ENCODE data around the gene AKT1S1. TPM values are rescaled to one million over a fixed set of nuclear protein-coding genes. Genes with fewer than 3 reads are reported as not detected.

AKT1S1 gene
- total RNA-seq, 1 donor from 2014 or later = 116 TPM

DNA sequence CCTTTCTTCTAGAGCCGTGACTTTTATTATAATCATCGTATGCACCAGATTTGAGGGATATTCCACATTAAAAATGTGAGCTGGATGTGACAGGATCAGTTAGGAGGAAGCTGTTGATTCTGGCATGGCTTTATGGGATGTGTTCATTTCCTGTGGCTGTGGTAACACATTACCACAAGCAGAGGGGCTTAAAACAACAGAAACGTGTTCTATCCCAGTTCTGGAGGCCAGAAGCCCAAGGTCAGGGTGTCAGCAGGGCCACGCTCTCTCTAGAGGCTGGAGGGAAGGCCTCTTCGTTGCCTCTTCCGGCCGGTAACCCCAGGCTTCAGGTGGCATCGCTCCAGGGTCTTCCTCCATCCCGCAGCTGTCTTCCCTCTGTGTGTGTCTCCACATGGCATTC, 44.6 kb downstream of the AKT1S1 start:
- Mint-ChIP-seq H3K36me3 (ENCODE audit: low read depth, unreplicated experiment) (peaks cover 29% of the 10 kb centered on the region), H3K4me3 (ENCODE audit: unreplicated experiment) (no peak overlapping the region), H3K27ac (ENCODE audit: unreplicated experiment) (no peak overlapping the region), H3K9me3 (ENCODE audit: unreplicated experiment) (no peaks in the 10 kb centered on the region), H3K27me3 (ENCODE audit: low read depth, unreplicated experiment) (no peaks in the 10 kb centered on the region), H3K4me1 (ENCODE audit: low read depth, unreplicated experiment) (peaks cover 4% of the 10 kb centered on the region)
- Histone ChIP-seq H3K4me2 (ENCODE audit: low read length) (no peak overlapping the region), H3K36me3 (ENCODE audit: insufficient read depth, low read length) (peaks cover 9% of the 10 kb centered on the region), H3K9ac (ENCODE audit: low read length) (peak overlapping the region; percentile 9), H3K27me3 (ENCODE audit: insufficient read depth, low read length) (no peaks in the 10 kb centered on the region), H2AFZ (ENCODE audit: low read depth, low read length) (no peak overlapping the region), H3K4me3 (ENCODE audit: insufficient read depth, low read depth, low read length) (no peak overlapping the region), H3K27ac (ENCODE audit: low read depth, low read length) (no peak overlapping the region), H3K4me1 (ENCODE audit: insufficient read depth, low read length) (peaks cover 17% of the 10 kb centered on the region), H3K79me2 (ENCODE audit: insufficient read depth, low read length) (no peaks in the 10 kb centered on the region), H3K9me3 (ENCODE audit: insufficient read depth, low read depth, low read length) (no peaks in the 10 kb centered on the region), H4K20me1 (ENCODE audit: insufficient read depth, low read length) (peaks cover 28% of the 10 kb centered on the region)
- no peak for FAIRE-seq
- DNase-seq (ENCODE audit: low read depth) = no peak
- no peak for TF ChIP-seq CTCF (IDR thresholded peaks at IDR 0.05; ENCODE audit: insufficient read depth, low read depth, low read length)
- no peak for TF ChIP-seq EZH2 (IDR thresholded peaks at IDR 0.05; ENCODE audit: insufficient read depth, low read length)

- Histone ChIP-seq H3K36me3 (ENCODE audit: insufficient read depth, low read length) (peaks cover 7% of the 10 kb centered on the region), H2AFZ (ENCODE audit: low read depth, low read length) (no peak overlapping the region), H3K9ac (ENCODE audit: low read length) (no peak overlapping the region), H3K4me3 (ENCODE audit: insufficient read depth, low read depth, low read length) (no peak overlapping the region), H3K4me1 (ENCODE audit: insufficient read depth, low read length) (peaks cover 12% of the 10 kb centered on the region), H3K9me3 (ENCODE audit: insufficient read depth, low read depth, low read length) (no peaks in the 10 kb centered on the region), H3K4me2 (ENCODE audit: low read length) (no peak overlapping the region), H4K20me1 (ENCODE audit: insufficient read depth, low read length) (peaks cover 31% of the 10 kb centered on the region), H3K27ac (ENCODE audit: low read depth, low read length) (no peak overlapping the region), H3K79me2 (ENCODE audit: insufficient read depth, low read length) (peaks cover 6% of the 10 kb centered on the region), H3K27me3 (ENCODE audit: insufficient read depth, low read length) (no peaks in the 10 kb centered on the region)
- H3K27me3 Mint-ChIP-seq (ENCODE audit: low read depth, unreplicated experiment) = no peaks in the 10 kb centered on the region
- FAIRE-seq (no peak), DNase-seq (ENCODE audit: low read depth) (no peak)
- H3K9me3 Mint-ChIP-seq (ENCODE audit: unreplicated experiment) = no peaks in the 10 kb centered on the region
- no peak overlapping the region for H3K27ac Mint-ChIP-seq (ENCODE audit: unreplicated experiment)
- H3K36me3 Mint-ChIP-seq (ENCODE audit: low read depth, unreplicated experiment) = peaks cover 28% of the 10 kb centered on the region
- TF ChIP-seq EZH2 (IDR thresholded peaks at IDR 0.05; ENCODE audit: insufficient read depth, low read length) (no peak), CTCF (IDR thresholded peaks at IDR 0.05; ENCODE audit: insufficient read depth, low read depth, low read length) (no peak)
- H3K4me3 Mint-ChIP-seq (ENCODE audit: unreplicated experiment) = peak overlapping the region; percentile 45
- no peaks in the 10 kb centered on the region for H3K4me1 Mint-ChIP-seq (ENCODE audit: low read depth, unreplicated experiment)
Measured at GRCh38 chr19:49831592-49831991, 45.6 kb downstream of the AKT1S1 start.

DNA sequence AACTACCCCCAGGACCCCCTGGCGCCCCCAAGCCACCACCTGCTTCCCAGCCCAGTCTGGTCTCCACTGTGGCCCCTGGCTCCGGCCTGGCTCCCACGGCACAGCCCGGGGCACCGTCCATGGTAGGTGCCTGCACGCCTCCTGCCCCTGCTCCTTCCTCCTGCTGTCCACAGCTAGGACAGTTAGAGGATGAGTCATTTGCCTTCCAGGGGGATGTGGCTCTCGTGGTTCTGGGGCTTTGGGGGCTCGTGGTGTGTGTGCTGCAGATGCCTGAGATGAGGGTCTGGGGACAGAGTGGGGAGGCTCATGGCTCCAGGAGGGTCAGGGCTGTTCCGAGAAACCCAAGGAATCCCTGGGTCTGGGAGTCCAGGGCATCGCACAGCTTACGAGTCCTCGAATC, 46.4 kb downstream of the AKT1S1 start:
- TF ChIP-seq EZH2 (IDR thresholded peaks at IDR 0.05; ENCODE audit: insufficient read depth, low read length) = no peak
- TF ChIP-seq CTCF (IDR thresholded peaks at IDR 0.05; ENCODE audit: insufficient read depth, low read depth, low read length) = no peak
- Histone ChIP-seq H3K4me1 (ENCODE audit: insufficient read depth, low read length) (peaks cover 12% of the 10 kb centered on the region), H4K20me1 (ENCODE audit: insufficient read depth, low read length) (peaks cover 37% of the 10 kb centered on the region), H3K9me3 (ENCODE audit: insufficient read depth, low read depth, low read length) (no peaks in the 10 kb centered on the region), H3K36me3 (ENCODE audit: insufficient read depth, low read length) (peaks cover 7% of the 10 kb centered on the region), H3K9ac (ENCODE audit: low read length) (no peak overlapping the region), H2AFZ (ENCODE audit: low read depth, low read length) (no peak overlapping the region), H3K27me3 (ENCODE audit: insufficient read depth, low read length) (no peaks in the 10 kb centered on the region), H3K4me2 (ENCODE audit: low read length) (no peak overlapping the region), H3K79me2 (ENCODE audit: insufficient read depth, low read length) (peaks cover 11% of the 10 kb centered on the region), H3K4me3 (ENCODE audit: insufficient read depth, low read depth, low read length) (no peak overlapping the region), H3K27ac (ENCODE audit: low read depth, low read length) (no peak overlapping the region)
- H3K36me3 Mint-ChIP-seq (ENCODE audit: low read depth, unreplicated experiment) = peaks cover 33% of the 10 kb centered on the region
- H3K4me1 Mint-ChIP-seq (ENCODE audit: low read depth, unreplicated experiment) = no peaks in the 10 kb centered on the region
- no peak overlapping the region for H3K4me3 Mint-ChIP-seq (ENCODE audit: unreplicated experiment)
- no peak for FAIRE-seq
- H3K9me3 Mint-ChIP-seq (ENCODE audit: unreplicated experiment) = peaks cover 4% of the 10 kb centered on the region
- no peaks in the 10 kb centered on the region for H3K27me3 Mint-ChIP-seq (ENCODE audit: low read depth, unreplicated experiment)
- H3K27ac Mint-ChIP-seq (ENCODE audit: unreplicated experiment) = no peak overlapping the region
- no peak for DNase-seq (ENCODE audit: low read depth)
